Breast epithelium (tissue), 4 donors: Measurements from ENCODE around the gene CLTC. TPM values are rescaled to one million over a fixed set of nuclear protein-coding genes. Genes with fewer than 3 reads are reported as not detected.

Source experiments
- DNase-seq, 2 donors: peaks; one replicate each; pipeline ENCODE4 v3.0.0-alpha.2; 2019; ENCODE audit warnings: low spot score in 2 of 2
- H3K27ac ChIP-seq, 2 donors: fragments of 200-600 bp; sonication (generic) in 1 of 2; one replicate each; pipeline ENCODE4 v1.5.1; 2016 to 2019; ENCODE audit warnings: mild to moderate bottlenecking in 1 of 2
- H3K27me3 ChIP-seq, 2 donors: fragments of 200-600 bp; sonication (generic) in 1 of 2; one replicate each; pipeline versions ENCODE4 v1.5.1 to v1.6.0; 2017 to 2019; ENCODE audit warnings: control low read depth in 1 of 2, mild to moderate bottlenecking in 1 of 2
- H3K36me3 ChIP-seq: fragments of 200-600 bp; one replicate; pipeline ENCODE4 v1.5.1; 2019
- H3K4me1 ChIP-seq, 2 donors: fragments of 200-600 bp; sonication (generic); one replicate each; pipeline ENCODE4 v1.5.1; 2016 to 2019; ENCODE audit warnings: control low read depth in 1 of 2
- H3K4me3 ChIP-seq, 3 donors: fragments of 200-600 bp; sonication (generic); 1 replicate in 2 of 3; 2 replicates in 1 of 3; pipeline ENCODE4 v1.5.1; 2016 to 2019; ENCODE audit warnings: mild to moderate bottlenecking in 3 of 3, moderate library complexity in 2 of 3
- H3K9me3 ChIP-seq, 2 donors: fragments of 200-600 bp; sonication (generic) in 1 of 2; one replicate each; pipeline ENCODE4 v1.5.1; 2016 to 2019; ENCODE audit warnings: control low read depth in 1 of 2
- POLR2A ChIP-seq: fragments of 450-650 bp; IDR thresholded peaks from one replicate; pipeline ENCODE4 v1.6.1; 2016; ENCODE audit warnings: antibody characterized with exemption, mild to moderate bottlenecking, moderate library complexity
- POLR2AphosphoS5 ChIP-seq, 3 donors: sonication (generic); formaldehyde crosslinking; IDR thresholded peaks; one replicate each; pipeline ENCODE4 v1.6.1; 2017; ENCODE audit warnings: antibody characterized with exemption in 3 of 3
- intact Hi-C: fragments of 100-400 bp; cut with DNase I; formaldehyde crosslinking; loops from one replicate; pipeline ENCODE4 v1.15.1; 2023; ENCODE audit warnings: low total_unique reads
- total RNA-seq, 3 donors: library from RNA; depleted of rRNA; stranded (reverse); fragments of >200 nt; gene quantifications; one replicate each; pipeline ENCODE4 v1.1.0, GENCODE V29; 2016
- TF ChIP-seq, protein P1 (sequence below), 3 donors: fragments of 450-650 bp; IDR thresholded peaks; one replicate each; pipeline ENCODE4 v1.5.1; 2016 to 2017; ENCODE audit warnings: antibody characterized with exemption in 3 of 3, mild to moderate bottlenecking in 3 of 3, moderate library complexity in 3 of 3

CLTC gene
- total RNA-seq, 3 donors from 2014 or later, result 199 to 231 (median 213) TPM

GRCh38 chr17:59641799-59642484 is 22.2 kb downstream of the CLTC start:
- TF ChIP-seq, protein P1, sequence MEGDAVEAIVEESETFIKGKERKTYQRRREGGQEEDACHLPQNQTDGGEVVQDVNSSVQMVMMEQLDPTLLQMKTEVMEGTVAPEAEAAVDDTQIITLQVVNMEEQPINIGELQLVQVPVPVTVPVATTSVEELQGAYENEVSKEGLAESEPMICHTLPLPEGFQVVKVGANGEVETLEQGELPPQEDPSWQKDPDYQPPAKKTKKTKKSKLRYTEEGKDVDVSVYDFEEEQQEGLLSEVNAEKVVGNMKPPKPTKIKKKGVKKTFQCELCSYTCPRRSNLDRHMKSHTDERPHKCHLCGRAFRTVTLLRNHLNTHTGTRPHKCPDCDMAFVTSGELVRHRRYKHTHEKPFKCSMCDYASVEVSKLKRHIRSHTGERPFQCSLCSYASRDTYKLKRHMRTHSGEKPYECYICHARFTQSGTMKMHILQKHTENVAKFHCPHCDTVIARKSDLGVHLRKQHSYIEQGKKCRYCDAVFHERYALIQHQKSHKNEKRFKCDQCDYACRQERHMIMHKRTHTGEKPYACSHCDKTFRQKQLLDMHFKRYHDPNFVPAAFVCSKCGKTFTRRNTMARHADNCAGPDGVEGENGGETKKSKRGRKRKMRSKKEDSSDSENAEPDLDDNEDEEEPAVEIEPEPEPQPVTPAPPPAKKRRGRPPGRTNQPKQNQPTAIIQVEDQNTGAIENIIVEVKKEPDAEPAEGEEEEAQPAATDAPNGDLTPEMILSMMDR (IDR thresholded peaks at IDR 0.05), result no peak
- TF ChIP-seq POLR2AphosphoS5 (IDR thresholded peaks at IDR 0.05) (no peak), POLR2A (no peak)
- H3K27me3 ChIP-seq, result no peaks in the 10 kb centered on the region
- H3K27ac ChIP-seq, result peak overlapping the region; percentile 26 to 54
- peaks cover 3 to 6% of the 10 kb centered on the region in 2 donors for H3K4me1 ChIP-seq
- H3K4me3 ChIP-seq, result no peak overlapping the region
- no peaks in the 10 kb centered on the region for H3K9me3 ChIP-seq
- intact Hi-C loops, result no loop called here
- DNase-seq, result no peak
- H3K36me3 ChIP-seq, result peaks cover 5% of the 10 kb centered on the region

GRCh38 chr17:59642565-59642964 is 22.9 kb downstream of the CLTC start:
- intact Hi-C loops, result no loop called here
- no peak for DNase-seq
- Histone ChIP-seq H3K36me3 (peaks cover 5% of the 10 kb centered on the region), H3K4me1 (peaks cover 3 to 6% of the 10 kb centered on the region in 2 donors), H3K4me3 (no peak overlapping the region), H3K27ac (peak overlapping the region; percentile 26 to 54), H3K9me3 (no peaks in the 10 kb centered on the region), H3K27me3 (no peaks in the 10 kb centered on the region)
- no peak for TF ChIP-seq POLR2A
- no peak for TF ChIP-seq POLR2AphosphoS5 (IDR thresholded peaks at IDR 0.05)
- TF ChIP-seq, protein P1 (IDR thresholded peaks at IDR 0.05), result no peak

DNA sequence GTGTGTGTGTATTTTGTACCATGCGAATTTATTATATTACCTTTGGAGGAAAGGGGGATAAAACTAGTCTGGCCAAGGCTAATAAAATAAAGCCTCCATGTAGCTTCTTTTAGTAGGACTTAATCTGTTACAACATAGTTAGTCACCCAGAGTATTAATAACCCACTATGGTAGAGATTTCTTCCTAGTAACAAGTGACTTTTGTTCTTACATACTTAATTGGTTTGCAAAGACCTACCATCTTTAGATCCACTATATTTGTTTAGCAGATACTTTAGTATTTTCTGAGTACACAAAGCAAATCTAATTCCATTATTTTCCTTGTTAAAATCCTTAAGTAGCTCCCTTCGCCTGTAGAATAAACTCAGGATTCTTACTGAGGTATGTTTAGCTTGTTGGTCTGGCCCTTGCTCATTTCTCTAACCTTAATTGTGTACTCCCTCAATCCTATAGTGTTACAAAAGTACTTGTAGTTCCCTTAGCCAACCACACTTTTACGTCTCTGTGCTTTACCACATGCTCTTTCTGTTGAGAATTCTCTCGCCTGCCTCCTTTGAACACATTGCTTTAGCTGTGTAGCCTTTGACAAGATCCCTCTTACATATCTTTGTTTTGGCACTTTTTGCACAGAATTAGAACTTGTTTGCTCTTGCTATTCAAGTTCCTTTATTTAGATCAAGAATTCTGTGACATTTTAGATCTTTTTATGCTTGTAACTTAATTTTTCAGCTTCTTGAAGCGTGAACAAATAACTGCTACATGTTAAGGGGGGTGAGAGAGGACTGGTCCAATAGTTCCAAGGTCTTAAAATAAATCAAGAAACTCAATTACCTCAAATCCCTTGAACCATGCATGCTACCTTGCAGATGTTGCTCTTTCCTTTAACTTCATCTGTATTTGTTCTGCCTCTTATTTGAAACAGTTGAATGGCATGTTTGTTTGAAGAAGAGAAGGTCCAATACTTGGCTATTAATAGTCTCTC is 23.8 kb downstream of the CLTC start:
- no peak for TF ChIP-seq POLR2A
- TF ChIP-seq, protein P1 (IDR thresholded peaks at IDR 0.05), result no peak
- TF ChIP-seq POLR2AphosphoS5 (IDR thresholded peaks at IDR 0.05), result no peak
- no peak overlapping the region for H3K4me3 ChIP-seq
- H3K27me3 ChIP-seq, result no peaks in the 10 kb centered on the region
- intact Hi-C loops, result no loop called here
- DNase-seq, result no peak
- no peaks in the 10 kb centered on the region for H3K9me3 ChIP-seq
- H3K36me3 ChIP-seq, result peaks cover 5% of the 10 kb centered on the region
- H3K4me1 ChIP-seq, result peaks cover 3 to 6% of the 10 kb centered on the region in 2 donors
- no peak overlapping the region for H3K27ac ChIP-seq

- no peak for DNase-seq
- peaks cover 10% of the 10 kb centered on the region for H3K36me3 ChIP-seq
- no peaks in the 10 kb centered on the region for H3K27me3 ChIP-seq
- no peaks in the 10 kb centered on the region for H3K9me3 ChIP-seq
- H3K4me1 ChIP-seq, result peaks cover 3% of the 10 kb centered on the region in 2 donors
- no peak overlapping the region for H3K4me3 ChIP-seq
- H3K27ac ChIP-seq, result no peak overlapping the region
- intact Hi-C loops, result no loop called here
- TF ChIP-seq, protein P1 (IDR thresholded peaks at IDR 0.05), result no peak
- TF ChIP-seq POLR2AphosphoS5 (IDR thresholded peaks at IDR 0.05) (no peak), POLR2A (no peak)
These were observed 27.6 kb downstream of the CLTC start for GRCh38 chr17:59647288-59647687.

DNA sequence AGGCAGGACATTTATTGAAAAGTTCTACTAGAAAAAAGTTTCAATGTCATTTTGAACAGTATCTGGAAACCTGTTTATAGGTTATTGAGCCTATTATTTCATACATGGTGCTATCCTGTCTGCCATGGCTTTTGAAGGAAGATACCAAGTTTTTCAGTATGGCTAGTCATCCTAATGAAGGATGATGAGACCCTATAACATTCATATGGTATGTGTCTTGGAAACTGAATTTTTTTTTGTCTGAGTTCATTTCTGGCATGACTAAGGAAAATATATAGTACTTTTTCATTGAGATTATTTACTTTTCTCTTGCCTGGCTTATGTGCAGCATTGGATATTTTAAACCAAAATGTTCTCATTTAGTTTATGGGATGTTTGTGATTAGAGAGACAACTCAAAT is 30.2 kb downstream of the CLTC start:
- intact Hi-C loops, result no loop called here

More for the DNA sequence above, 30.2 kb downstream of the CLTC start:
- Histone ChIP-seq H3K27ac (no peak overlapping the region), H3K9me3 (no peaks in the 10 kb centered on the region), H3K36me3 (peaks cover 7% of the 10 kb centered on the region), H3K4me1 (no peaks in the 10 kb centered on the region), H3K27me3 (no peaks in the 10 kb centered on the region), H3K4me3 (no peak overlapping the region)
- TF ChIP-seq, protein P1 (IDR thresholded peaks at IDR 0.05), result no peak
- no peak for DNase-seq
